ENCODE measurements around the gene PRSS21.
A peak's percentile ranks its signal among the peaks of the same experiment; 100 is the strongest.

Gene PRSS21

DNA sequence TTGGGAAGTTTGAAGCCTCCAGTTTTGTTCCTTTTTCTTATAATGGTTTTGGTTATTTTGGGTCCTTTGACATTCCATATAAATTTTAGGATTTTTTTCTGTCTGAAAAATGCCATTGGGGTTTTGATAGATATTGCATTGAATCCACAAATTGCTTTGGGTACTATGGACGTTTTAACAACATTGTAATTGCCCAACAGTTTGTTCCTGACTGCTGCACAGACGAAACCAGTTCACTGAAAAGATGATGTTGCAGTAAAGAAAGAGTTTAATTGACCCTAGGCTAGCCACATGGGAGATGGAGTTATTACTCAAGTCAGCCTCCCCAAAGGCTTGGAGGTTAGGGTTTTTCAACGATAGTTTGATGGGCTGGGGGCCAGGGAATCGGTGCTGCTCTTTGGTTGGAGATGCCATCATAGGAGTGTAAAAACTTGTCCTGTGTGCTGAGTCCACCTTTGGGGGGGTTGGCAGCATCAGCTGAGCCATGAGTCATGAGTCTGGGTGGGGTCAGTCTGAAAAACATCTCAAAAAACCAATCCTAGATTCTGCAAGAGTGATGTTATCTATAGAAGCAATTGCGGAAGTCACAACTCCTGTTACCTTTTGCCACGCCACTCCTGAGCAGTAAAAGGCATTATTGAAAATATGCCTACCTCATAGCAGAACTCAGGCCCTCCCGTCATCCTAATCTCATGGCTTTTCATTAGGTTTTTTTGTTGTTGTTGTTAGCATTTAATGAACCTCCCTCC, 21.5 kb upstream of the PRSS21 start:
- Histone ChIP-seq H3K9ac (no peak overlapping the region), H3K27ac (peak overlapping the region in 2 of 11 experiments; percentile 27 to 49; a peak in 3 of 22 replicates), H3K27me3 (no peaks in the 10 kb centered on the region), H3K4me1 (peaks cover 0 to 33% (median 0%) of the 10 kb centered on the region in 10 experiments; a peak in 10 of 20 replicates), H3K36me3 (no peaks in the 10 kb centered on the region), H3K4me2 (peak overlapping the region in 3 of 11 experiments; percentile 8 to 40 (median 25); a peak in 5 of 22 replicates), H3K4me3 (no peak overlapping the region), H4K20me1 (no peaks in the 10 kb centered on the region), H3K9me3 (replicated peaks in 1 of 11) (peaks cover 0 to 5% (median 0%) of the 10 kb centered on the region in 11 experiments; a peak in 1 of 22 replicates)
- TF ChIP-seq Cebpa-rat (IDR thresholded peaks at IDR 0.05): no peak

DNA sequence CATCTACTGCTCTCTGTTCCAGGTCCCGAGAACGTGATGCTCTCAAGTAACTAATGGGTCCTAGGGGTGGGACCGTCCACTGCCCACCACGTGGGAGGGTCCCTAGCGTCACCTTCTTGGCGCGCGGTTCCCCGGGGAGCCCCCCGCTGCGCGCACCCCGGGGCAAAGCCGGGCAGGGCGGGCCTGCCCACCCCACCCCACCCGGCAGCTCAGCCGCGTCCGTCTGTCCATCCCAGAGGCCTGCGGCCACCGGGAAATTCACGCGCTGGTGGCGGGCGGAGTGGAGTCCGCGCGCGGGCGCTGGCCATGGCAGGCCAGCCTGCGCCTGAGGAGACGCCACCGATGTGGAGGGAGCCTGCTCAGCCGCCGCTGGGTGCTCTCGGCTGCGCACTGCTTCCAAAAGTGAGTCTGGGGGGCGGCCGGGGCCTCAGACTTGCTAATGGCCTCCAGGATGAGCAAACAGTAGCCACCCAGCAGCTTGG, 18.3 kb upstream of the PRSS21 start:
- no peaks in the 10 kb centered on the region for H3K36me3 ChIP-seq
- H3K4me1 ChIP-seq: peaks cover 0 to 23% (median 0%) of the 10 kb centered on the region in 10 experiments; a peak in 9 of 20 replicates
- no peak overlapping the region for H3K9ac ChIP-seq
- H3K27me3 ChIP-seq: no peaks in the 10 kb centered on the region
- TF ChIP-seq Cebpa-rat (IDR thresholded peaks at IDR 0.05): no peak
- H3K9me3 ChIP-seq (replicated peaks in 1 of 11): peaks cover 2 to 12% (median 8%) of the 10 kb centered on the region in 11 experiments; a peak in 19 of 22 replicates
- no peak overlapping the region for H3K4me2 ChIP-seq
- no peak overlapping the region for H3K27ac ChIP-seq
- H4K20me1 ChIP-seq: no peaks in the 10 kb centered on the region
- no peak overlapping the region for H3K4me3 ChIP-seq

DNA sequence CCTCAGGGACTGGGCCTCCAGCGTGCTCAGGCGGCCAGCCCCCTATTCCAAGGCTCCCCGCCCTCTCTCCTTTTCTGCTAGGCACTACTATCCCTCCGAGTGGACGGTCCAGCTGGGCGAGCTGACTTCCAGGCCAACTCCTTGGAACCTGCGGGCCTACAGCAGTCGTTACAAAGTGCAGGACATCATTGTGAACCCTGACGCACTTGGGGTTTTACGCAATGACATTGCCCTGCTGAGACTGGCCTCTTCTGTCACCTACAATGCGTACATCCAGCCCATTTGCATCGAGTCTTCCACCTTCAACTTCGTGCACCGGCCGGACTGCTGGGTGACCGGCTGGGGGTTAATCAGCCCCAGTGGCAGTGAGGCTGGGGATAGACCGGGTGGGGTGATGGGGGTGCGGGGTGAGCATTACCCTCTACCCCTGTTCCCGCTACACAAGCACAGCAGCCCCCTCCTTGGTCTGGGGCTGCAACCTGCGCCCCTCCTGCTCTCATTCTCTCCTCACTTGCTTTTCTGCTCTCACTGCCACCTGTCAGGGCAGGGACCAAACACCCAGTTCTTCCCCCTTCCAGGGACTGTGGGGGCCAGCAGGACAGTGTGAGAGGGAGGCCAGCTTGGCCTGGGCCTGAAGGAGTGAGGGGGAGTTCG, 17.7 kb upstream of the PRSS21 start:
- Histone ChIP-seq H3K4me3 (no peak overlapping the region), H3K27me3 (no peaks in the 10 kb centered on the region), H3K9ac (no peak overlapping the region), H4K20me1 (no peaks in the 10 kb centered on the region), H3K4me2 (peak overlapping the region in 1 of 11 experiments; percentile 1; a peak in 1 of 22 replicates), H3K9me3 (replicated peaks in 1 of 11) (peaks cover 8 to 18% (median 13%) of the 10 kb centered on the region in 11 experiments), H3K27ac (no peak overlapping the region), H3K4me1 (peaks cover 0 to 18% (median 0%) of the 10 kb centered on the region in 10 experiments; a peak in 8 of 20 replicates), H3K36me3 (no peaks in the 10 kb centered on the region; a peak in 1 of 22 replicates)
- no peak for TF ChIP-seq Cebpa-rat (IDR thresholded peaks at IDR 0.05)

- peaks cover 12 to 23% (median 19%) of the 10 kb centered on the region in 11 experiments for H3K9me3 ChIP-seq (replicated peaks in 1 of 11)
- no peaks in the 10 kb centered on the region for H4K20me1 ChIP-seq
- no peak overlapping the region for H3K9ac ChIP-seq
- no peaks in the 10 kb centered on the region; a peak in 1 of 22 replicates for H3K36me3 ChIP-seq
- H3K4me3 ChIP-seq: no peak overlapping the region
- H3K27me3 ChIP-seq: no peaks in the 10 kb centered on the region
- H3K4me2 ChIP-seq: peak overlapping the region in 1 of 11 experiments; percentile 1; a peak in 1 of 22 replicates
- TF ChIP-seq Cebpa-rat (IDR thresholded peaks at IDR 0.05): no peak
- H3K4me1 ChIP-seq: peaks cover 0 to 13% (median 0%) of the 10 kb centered on the region in 10 experiments; a peak in 6 of 20 replicates
- H3K27ac ChIP-seq: no peak overlapping the region
Observed at GRCh38 chr16:2799859-2800226, 17.2 kb upstream of the PRSS21 start.

GRCh38 chr16:2803545-2804195, 13.4 kb upstream of the PRSS21 start:
- Histone ChIP-seq H3K27ac (no peak overlapping the region), H3K4me2 (no peak overlapping the region), H3K36me3 (no peaks in the 10 kb centered on the region; a peak in 1 of 22 replicates), H3K9ac (no peak overlapping the region), H3K4me3 (no peak overlapping the region), H3K27me3 (no peaks in the 10 kb centered on the region), H4K20me1 (no peaks in the 10 kb centered on the region), H3K4me1 (no peaks in the 10 kb centered on the region), H3K9me3 (replicated peaks in 1 of 11) (peaks cover 12 to 27% (median 19%) of the 10 kb centered on the region in 11 experiments)
- TF ChIP-seq Cebpa-rat (IDR thresholded peaks at IDR 0.05): no peak

- Histone ChIP-seq H3K4me2 (no peak overlapping the region), H3K4me3 (no peak overlapping the region), H3K9ac (no peak overlapping the region), H3K9me3 (replicated peaks in 1 of 11) (peaks cover 12 to 27% (median 19%) of the 10 kb centered on the region in 11 experiments), H3K36me3 (no peaks in the 10 kb centered on the region; a peak in 1 of 22 replicates), H3K27ac (no peak overlapping the region), H3K27me3 (no peaks in the 10 kb centered on the region), H3K4me1 (no peaks in the 10 kb centered on the region), H4K20me1 (no peaks in the 10 kb centered on the region)
- TF ChIP-seq Cebpa-rat (IDR thresholded peaks at IDR 0.05): no peak
Observed at GRCh38 chr16:2804728-2805127, 12.3 kb upstream of the PRSS21 start.

GRCh38 chr16:2806286-2806685, 10.8 kb upstream of the PRSS21 start:
- peaks cover 12 to 27% (median 19%) of the 10 kb centered on the region in 11 experiments for H3K9me3 ChIP-seq (replicated peaks in 1 of 11)
- H3K4me1 ChIP-seq: no peaks in the 10 kb centered on the region
- H3K27me3 ChIP-seq: no peaks in the 10 kb centered on the region
- no peaks in the 10 kb centered on the region for H4K20me1 ChIP-seq
- H3K36me3 ChIP-seq: no peaks in the 10 kb centered on the region; a peak in 1 of 22 replicates
- TF ChIP-seq Cebpa-rat (IDR thresholded peaks at IDR 0.05): no peak
- H3K27ac ChIP-seq: no peak overlapping the region
- no peak overlapping the region for H3K9ac ChIP-seq
- no peak overlapping the region for H3K4me3 ChIP-seq
- H3K4me2 ChIP-seq: no peak overlapping the region

DNA sequence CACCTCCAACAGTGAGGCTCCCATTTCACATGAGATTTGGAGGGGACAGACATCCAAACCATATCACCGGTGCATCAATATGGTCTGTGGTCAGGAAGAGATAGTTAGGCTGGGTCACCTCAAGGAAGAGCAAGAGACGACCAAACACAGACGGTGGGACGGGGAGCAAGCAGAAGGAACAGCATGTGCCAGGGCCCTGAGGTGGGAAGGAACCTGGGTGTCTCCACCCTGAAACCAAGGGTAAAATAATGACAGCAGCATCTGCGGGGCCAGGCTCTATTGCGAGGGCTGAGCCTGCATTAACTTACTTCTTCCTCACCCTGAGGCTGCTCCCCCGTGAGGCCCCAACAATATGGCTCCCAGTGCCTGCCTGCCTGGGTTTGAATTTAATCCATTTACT, 8.9 kb upstream of the PRSS21 start:
- Histone ChIP-seq H3K4me3 (no peak overlapping the region), H3K27me3 (no peaks in the 10 kb centered on the region), H3K27ac (no peak overlapping the region), H3K4me2 (no peak overlapping the region), H3K9me3 (replicated peaks in 1 of 11) (peaks cover 12 to 23% (median 17%) of the 10 kb centered on the region in 11 experiments), H3K9ac (no peak overlapping the region), H3K4me1 (peaks cover 0 to 11% (median 10%) of the 10 kb centered on the region in 10 experiments; a peak in 15 of 20 replicates), H3K36me3 (no peaks in the 10 kb centered on the region; a peak in 1 of 22 replicates), H4K20me1 (no peaks in the 10 kb centered on the region)
- no peak for TF ChIP-seq Cebpa-rat (IDR thresholded peaks at IDR 0.05)
